Measurements from ENCODE around the gene EZR.

EZR gene

DNA sequence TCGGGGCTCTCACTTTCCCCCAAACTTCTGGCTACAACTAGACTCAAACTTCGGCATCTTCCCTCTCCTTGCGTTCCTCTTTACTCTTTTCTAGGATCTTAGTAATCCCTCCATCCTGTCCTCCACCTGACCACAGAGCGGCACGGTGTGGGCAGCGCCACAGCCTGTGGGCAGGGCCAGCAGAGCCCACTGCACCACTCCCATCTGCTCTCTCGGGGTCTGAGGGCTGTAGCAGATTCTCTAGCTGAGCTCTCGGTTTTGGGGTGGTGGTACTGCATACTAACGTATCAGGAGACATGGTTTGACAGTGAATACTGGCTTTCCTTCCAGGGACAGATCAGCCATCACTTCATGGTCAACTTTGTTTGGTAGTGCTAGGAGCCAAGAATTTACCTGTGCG lies 57.4 kb downstream of the EZR start:
- DNase-seq (ENCODE audit: low read depth in 2 of 2) = no peak

GRCh38 chr6:158760618-158761250 lies 58.4 kb downstream of the EZR start:
- no peak for DNase-seq (ENCODE audit: low read depth in 2 of 2)

DNA sequence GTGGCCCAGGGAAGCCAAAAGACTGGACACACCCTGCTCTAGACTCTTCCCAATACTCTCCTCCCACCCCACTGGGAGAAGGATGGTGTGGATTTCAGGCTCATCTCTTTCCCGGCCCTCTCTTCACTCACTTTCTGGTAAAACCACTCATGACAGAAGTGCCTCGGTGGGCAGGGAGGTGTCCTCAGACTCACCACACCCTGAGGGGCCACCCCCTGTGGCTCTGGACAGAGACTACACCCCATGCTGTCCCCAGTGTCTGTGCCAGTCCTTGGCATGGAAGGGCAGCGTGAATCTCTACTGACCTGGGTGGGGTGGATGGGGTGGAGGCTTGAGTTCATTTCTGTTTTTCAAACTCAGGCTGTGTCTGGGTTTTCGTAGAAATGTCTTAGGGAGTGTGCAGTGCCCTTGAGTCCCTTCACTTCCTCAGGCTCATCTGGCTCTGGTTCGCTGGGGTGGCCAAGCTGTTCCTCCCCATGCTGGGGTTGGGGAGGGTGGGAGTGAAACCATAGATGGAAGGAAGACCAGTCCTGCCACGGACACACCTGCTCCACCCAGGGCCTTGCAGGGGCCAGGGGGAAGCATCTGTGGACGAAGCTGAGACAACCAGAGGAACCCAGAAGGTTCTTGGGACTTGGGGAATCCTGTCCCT lies 59.1 kb downstream of the EZR start:
- DNase-seq (ENCODE audit: low read depth in 2 of 2) = no peak

- no peak for DNase-seq (ENCODE audit: low read depth in 2 of 2)
Measured at GRCh38 chr6:158758941-158759479, 60.2 kb downstream of the EZR start.

DNA sequence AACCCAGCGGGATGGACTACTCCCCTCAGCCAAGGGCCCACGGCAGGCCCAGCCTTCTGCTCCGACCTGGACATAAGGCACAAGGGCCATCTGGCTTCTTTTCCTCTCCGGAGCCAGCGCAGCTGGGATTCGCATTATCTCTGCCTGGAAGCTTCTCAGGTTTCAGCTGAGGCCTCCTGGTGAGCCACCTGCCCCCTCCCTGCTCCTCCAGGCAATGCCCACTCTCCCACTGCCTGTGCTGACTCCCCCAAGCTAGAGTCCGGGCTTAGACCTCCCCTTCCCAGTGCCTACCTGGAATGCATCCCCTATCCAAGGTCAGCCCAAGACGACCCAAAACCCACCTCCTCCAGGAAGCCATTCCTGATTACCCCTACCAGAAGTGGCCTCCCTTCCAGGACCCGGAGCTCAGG lies 60.7 kb downstream of the EZR start:
- DNase-seq (ENCODE audit: low read depth in 2 of 2) = no peak

- no peak for DNase-seq (ENCODE audit: low read depth in 2 of 2)
Measured at GRCh38 chr6:158757753-158758090, 61.4 kb downstream of the EZR start.

DNA sequence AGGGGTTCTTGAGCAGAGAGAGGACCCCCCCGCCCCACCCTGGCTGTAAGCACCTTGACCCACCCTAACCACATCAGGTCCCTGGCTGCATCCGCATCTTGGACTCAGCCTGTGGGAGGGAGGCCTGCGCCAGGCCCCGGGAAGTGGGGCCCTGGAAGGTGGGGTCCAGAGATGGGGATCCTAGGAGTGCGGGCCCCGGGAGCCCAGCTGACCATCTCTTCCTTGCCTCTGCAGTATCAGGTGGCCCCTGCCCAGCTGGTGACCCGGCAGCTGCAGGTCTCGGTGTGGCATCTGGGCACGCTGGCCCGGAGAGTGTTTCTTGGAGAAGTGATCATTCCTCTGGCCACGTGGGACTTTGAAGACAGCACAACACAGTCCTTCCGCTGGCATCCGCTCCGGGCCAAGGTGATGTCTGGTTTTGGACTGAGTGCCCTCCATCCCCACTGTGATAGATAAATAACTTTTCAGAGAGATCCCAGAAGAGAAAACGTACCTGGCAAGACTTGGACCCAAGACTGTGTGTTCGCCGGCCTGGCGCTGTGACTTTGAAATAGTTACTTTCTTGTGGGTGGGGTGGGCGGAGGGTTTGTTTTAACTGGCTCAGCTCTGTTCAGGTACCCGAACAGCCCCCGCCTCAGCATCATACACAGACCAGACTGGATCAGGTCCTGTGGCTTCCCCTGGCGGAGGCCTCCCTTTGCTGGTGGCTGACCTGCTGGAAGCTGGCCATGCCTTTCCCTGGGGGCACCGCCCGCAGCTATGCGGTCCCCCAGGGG lies 62.0 kb downstream of the EZR start:
- no peak for DNase-seq (ENCODE audit: low read depth in 2 of 2)

- DNase-seq (ENCODE audit: low read depth in 2 of 2) = no peak
Measured at GRCh38 chr6:158756126-158756525, 63.0 kb downstream of the EZR start.

DNA sequence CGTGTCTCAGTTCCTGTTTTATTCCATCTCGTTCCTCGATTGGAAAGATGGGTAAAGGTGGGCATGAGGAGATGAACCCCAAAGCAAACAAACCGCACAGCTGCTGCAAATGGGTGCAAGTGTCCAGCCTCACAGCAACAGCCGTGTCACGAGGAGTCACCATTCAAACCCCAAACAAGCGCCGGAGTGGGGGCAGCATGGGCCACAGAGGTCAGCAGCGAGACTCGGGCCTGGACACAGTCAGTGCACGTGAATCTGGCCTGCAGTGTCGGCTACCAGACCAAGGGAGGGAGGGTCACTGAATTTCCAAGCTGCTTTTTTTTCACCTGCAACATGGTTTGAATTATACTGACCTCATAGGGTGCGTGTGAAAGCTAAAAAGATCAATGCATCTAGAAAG lies 63.5 kb downstream of the EZR start:
- DNase-seq (ENCODE audit: low read depth in 2 of 2) = no peak

DNA sequence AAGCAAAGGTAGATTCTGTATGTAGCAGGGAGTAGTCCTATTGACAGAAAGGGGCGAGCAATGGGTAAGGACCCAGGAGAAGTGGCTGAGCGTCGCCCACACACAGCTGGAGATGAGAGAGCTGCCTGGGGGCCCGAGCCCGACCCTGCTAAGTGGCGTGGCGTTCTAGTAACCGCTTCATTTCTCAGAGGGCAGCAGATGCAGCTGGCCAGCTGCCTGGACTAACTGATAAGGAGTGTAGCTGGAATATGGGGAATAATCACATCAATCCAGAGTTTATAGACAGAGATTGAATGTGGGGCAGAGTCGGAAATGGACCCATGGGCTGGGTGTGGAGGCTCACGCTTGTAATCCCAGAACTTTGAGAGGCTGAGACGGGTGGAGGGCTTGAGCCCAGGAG lies 64.4 kb downstream of the EZR start:
- DNase-seq (ENCODE audit: low read depth in 2 of 2) = no peak

DNA sequence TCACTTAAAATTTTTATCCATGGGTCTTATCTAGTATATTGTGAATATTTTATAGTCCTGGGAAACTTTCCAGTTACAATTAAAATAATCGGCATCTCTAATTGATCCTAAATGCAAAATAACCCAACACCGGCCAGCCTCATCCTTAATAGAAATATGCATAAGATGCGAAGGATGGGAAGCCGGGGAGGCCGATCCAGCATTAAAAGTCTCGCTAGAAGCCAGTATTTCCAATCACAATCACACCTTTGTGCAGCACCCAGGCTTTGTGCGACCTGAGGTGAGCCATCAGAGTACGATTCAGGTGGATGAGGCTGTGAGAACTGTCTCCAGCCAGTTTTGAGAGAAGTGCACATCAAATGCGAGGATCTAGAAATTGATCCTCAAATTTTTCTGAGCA lies 65.4 kb downstream of the EZR start:
- no peak for DNase-seq (ENCODE audit: low read depth in 2 of 2)

DNA sequence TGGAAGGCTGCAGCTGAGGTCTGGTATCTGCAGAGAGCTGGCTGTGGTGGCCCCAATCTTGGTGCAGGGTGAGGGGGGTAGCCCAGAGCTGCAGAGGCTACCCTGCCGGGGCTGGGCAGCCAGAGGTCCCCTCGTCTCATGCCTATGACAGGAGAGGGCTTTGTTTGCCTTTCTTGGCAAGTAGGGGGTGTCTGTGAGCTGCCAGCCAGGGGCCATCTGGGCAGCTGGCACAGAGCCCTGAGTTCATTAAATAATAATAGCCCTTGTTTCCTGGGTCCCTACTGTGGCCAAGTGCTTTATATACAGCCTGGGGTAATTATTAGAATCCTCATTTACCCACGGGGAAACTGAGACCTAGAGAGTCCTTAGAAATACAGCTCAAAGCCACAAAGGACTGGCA lies 66.6 kb downstream of the EZR start:
- no peak for DNase-seq (ENCODE audit: low read depth in 2 of 2)

DNA sequence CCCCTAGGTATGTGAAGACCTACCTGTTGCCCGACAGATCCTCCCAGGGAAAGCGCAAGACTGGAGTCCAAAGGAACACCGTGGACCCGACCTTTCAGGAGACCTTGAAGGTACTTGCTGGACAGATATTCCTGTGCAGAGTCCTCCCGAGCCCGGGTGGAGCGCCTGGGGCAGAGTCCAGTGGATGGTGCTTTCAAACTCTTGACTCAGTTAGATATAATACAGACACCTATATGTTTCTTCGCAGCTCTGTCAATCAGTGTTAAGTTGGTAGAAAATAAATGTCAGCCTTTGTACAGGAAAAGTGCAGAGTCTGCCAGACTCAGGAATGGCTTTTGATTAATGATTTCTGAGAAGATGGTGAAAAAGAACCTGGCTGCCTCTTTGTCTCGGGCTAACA lies 67.2 kb downstream of the EZR start:
- DNase-seq (ENCODE audit: low read depth in 2 of 2) = no peak

GRCh38 chr6:158751224-158751623 lies 67.9 kb downstream of the EZR start:
- DNase-seq (ENCODE audit: low read depth in 2 of 2) = no peak

DNA sequence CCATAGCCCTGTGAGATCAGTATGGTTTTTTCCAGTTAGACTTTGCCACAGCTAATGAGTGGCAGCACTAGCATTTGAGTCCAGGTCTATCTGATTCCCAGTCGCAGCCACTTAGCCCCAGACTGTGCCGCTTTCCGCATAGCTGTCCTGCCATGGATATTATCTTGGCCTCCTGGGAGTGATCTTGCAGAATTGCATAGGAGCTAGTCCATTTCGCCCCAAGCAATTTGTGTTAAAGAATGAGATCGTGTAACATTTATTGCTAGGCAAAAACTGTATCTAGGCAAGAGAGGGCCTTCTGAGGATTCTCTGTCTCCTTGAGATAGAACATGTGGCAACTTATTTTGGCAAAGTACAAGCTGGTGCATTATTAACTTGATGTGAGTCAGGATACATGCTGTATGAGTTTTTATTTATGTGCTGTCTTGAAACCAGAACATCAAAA lies 74.2 kb downstream of the EZR start:
- no peak for DNase-seq (ENCODE audit: low read depth in 2 of 2)

GRCh38 chr6:158743033-158743651 lies 76.0 kb downstream of the EZR start:
- DNase-seq (ENCODE audit: low read depth in 2 of 2) = no peak

DNA sequence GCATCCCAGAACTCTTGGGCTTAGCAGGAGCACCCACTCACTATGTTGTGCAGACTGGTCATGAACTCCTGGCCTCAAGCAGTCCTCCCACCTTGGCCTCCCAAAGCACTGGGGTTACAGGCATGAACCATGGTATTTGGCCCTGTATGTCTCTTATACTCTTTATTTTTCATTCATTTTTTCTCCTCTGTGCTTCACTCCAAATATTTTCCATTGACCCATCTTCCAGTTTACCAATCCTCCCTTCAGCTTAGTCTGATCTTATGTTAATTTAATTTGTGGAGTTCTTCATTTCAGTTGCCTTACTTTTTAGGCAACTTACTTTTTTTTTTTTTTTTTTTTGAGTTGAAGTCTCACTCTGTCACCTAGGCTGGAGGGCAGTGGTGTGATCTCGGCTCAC lies 79.5 kb downstream of the EZR start:
- DNase-seq (ENCODE audit: low read depth in 2 of 2) = no peak

DNA sequence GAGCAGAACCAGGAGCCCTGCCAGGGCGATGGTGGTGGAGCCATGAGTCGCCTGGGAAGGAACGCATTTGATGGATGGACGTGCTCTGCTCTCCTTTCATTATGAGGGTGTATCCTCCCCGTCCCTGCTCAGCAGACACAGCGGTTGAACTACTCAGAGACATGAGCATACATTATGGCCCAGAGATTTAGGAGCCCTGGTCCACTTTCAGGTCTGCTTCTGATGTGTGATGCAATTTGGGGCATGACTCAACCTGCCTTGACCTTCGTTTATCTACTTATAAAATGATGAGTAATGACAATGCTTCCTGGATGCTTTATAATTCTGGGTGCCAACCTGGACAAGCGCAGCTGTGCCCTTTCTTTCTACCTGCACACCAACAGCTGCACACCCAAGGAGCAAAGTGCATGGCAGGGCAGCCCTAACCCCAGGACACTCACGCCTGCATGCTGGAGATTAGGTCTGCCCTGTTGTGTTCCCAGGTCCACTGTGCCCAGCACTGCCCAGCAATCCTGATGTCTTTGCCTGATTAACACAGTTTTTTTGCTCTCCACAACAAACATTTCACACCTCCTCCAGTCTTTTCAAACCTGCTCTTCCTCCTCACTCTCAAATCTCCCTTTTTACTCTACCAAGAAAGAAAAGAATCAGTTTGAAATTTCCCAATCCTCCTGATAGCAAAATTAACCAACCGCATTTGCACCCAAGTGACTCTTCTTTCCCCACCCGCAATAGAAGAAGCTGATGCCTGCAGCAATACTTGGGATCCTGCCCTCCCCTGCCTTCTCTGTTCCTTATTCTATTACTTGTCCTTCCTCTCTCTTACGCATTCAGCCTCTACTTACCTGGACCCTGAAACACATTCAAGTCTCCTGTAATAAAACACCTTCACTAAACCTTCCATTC lies 81.2 kb downstream of the EZR start:
- no peak for DNase-seq (ENCODE audit: low read depth in 2 of 2)

DNA sequence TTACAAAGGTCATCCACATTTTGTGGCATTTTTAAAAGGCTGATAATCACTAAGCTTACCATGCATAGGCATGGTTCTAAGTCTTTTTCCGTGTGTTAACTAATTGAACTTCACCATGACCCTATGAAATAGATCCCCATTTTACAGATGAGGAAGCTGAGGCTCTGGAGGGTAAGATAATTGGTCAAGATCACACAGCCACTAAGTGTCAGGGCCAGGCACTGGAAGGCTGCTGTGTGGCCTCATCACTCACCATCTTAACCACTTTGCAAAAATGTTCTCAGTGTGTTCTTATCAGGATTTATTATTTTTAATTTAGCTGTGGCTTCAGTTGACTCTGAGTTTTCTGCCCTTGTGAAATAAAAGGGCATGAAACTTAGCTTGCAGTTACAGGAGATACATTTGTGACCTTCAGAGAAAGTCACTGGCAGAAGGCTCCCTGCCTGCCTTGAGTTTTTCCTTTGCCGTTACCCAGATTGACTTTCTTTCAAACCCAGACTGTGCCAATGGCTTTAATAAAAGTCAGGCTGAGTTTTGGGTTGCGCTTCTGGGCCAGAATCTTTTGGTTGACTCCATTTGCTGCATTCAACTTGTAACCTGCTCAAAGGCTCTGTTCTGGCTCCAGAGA lies 82.0 kb downstream of the EZR start:
- DNase-seq (ENCODE audit: low read depth in 2 of 2) = no peak

DNA sequence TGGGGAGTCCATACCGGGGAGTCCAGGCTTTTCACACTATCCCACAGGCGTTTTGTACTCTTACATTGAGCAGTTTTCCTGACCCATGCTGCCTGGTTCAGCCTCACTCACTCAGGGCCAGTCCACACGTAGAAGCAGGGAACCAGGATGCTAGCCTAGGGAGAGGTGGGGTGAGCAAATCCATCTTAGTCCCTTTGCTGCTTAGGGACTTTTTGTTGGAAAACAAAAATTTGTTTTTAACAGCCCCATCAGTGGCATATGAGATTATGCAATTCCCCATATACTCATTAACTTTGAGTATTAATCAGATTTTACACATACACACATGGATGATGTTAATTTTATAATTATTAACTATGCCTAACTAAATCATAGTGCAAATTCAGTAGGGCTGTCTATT lies 84.2 kb downstream of the EZR start:
- no peak for DNase-seq (ENCODE audit: low read depth in 2 of 2)

DNA sequence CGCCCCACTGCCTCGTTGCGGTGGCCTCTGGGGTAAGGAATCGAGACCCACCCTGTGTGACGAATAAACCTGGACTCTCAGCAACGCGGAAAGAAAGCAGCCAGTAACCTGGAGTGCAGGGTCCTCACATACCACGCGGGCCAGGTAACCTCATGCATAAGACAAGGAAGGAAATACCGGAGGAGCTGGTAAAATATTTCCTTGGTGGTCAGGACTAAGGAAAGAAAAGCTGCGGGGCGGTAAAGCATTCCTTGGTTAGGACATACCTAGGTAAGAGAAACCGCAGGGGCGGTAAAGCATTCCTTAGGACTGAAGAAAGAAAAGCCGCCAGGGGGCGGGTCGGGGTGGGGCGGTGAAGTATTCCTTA lies 88.6 kb downstream of the EZR start:
- DNase-seq (ENCODE audit: low read depth in 2 of 2) = no peak
